HG02981 (cell line): ENCODE measurements around the gene MARVELD2.
"Not testable (repeated sequence)": the region's sequence is repeated elsewhere in the genome, so short reads cannot be mapped to it uniquely, and the experiment has no call there.

Source experiments
- ATAC-seq: cut with Tn5 transposase; IDR thresholded peaks from one replicate; pipeline ENCODE4 v1.9.1; 2021; ENCODE audit warnings: mild to moderate bottlenecking, moderate library complexity; ENCODE audit not compliant: unreplicated experiment

Gene MARVELD2

GRCh38 chr5:69414885-69415583 lies at the start of gene MARVELD2:
Gene MARVELD2 (plus strand): TSS chr5:69415116. CDS start chr5:69419386, 4,270 bp downstream.
- peak; percentile 43 for ATAC-seq

DNA sequence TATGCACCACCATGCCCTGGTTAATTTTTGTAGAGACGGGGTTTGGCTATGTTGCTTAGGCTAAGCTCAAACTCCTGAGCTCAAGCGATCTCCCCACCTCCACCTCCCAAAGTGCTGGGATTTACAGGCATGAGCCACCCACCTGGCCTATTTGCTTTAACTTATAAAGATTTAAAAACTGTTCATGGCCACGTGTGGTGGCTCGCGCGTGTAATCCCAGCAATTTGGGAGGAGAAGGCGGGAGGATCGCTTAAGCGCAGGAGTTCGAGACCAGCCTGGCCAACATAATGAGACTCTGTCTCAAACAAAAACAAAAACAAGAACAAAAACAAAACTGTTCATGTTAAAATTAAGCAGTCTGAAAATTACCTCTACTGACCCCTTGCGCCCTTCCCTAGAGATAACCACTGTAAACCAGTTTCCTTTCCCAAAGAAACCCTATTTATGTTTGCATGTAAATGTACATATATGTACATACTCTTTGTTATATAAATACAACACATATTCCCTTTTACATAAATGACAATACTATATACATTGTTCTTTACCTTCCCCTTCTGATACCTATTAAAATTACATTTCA lies 47.1 kb upstream of the MARVELD2 start:
- no peak for ATAC-seq

DNA sequence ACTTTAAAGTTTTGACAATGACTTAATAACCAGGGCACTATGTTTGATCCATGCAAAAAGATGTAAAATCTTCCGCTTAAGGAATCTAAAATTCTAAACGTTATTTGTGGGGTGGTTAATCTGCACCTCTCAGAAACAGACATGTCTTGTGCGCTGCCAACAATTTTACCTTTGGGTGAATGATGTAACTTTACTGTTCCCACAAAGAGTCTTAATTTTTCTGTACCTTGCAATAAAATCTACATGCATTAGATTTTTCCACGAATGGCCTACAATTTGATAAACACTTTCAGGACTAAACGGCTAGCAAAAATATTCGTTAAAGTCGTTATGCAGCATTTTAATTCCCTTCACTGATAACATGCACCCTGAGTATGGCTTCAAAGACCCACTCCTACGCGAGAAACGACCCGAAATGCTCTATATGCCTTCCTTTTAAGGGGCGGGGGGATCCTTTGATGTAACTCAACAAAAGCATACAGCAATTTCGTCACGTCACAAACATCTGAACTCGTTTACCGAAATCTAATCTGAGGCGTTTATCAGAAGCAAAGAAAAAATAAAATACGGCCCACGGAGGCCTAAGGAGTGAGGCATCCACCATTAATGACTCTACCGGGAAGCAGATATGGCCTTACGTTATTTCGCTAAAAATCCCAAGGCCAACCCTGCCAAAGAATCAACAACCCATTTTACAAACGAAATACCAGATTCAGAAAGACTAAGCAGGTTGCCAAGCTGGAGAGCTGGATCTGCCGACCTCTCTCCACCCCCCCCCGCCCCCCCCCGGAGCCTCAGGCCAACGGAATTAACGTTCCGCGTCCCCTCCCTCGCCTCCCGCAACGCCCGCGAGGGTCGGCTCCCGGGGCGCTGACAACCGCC lies 46.2 kb upstream of the MARVELD2 start:
- peak; percentile 0 for ATAC-seq

- peak; percentile 93 for ATAC-seq
Observed at GRCh38 chr5:69369340-69370121, 45.4 kb upstream of the MARVELD2 start, which contains the start of the genes AK6, RAD17 and TAF9. Gene AK6 (minus strand): TSS chr5:69369520. CDS start chr5:69369490, 30 bp downstream. Gene RAD17 (plus strand): TSS chr5:69369818. CDS start chr5:69372209, 2,391 bp downstream. Gene TAF9 (minus strand): TSS chr5:69369520. CDS start chr5:69365737, 3,783 bp downstream.

DNA sequence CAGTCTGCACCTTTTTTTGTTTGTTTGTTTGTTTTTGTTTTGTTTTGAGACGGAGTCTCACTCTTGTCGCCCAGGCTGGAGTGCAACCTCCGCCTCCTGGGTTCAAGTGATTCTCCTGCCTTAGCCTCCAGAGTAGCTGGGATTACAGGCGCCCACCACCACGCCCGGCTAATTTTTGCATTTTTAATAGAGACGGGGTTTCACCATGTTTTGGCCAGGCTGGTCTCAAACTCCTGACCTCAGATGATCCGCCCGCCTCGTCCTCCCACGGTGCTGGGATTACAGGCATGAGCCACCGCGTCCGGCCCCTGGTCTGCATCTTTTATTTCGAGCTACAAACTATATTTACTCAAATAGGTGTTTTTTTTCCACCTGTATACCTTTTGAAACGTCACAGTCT lies 44.6 kb upstream of the MARVELD2 start:
- ATAC-seq: not testable (repeated sequence)

DNA sequence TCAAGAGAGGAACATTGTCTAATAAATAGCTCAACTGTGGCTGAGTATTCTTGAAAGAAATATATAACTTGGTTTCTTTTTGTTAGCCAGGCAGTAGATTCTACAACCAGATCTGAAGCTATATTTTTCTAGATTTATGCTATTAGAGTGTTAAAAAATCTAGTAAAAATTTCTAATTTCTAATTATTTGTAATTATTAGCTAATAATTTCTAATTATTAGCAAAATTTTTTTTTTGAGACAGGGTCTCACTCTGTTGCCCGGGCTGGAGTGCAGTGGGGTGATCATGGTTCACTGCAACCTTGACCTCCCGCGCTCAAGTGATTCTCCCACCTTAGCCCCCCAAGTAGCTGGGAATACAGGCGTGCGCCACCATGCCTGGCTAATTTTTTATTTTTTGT lies 42.5 kb upstream of the MARVELD2 start:
- no peak for ATAC-seq

DNA sequence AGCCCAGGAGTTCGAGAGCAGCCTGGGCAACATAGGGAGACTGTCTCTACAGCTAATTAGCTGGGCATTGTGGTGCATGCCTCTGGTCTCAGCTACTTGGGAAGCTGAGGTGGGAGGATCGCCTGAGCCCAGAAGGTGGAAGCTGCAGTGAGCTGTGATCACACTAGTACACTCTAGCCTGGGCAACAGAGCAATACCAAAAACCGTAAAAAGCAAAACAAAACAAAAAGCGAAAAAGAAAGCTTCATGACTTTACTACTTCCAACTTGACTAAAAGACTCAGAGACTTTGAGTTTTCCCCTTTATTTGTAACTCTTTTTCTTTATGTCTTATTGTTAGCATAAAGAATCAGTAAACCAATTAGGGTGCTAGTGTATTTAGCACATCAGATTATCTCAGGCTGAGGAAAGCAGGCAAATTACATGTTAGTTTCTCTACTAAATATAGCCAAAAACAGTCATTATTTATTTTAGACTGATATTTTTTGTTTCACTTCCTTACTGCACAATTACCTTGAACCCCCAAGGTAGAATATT lies 39.9 kb upstream of the MARVELD2 start:
- ATAC-seq: peak; percentile 66

GRCh38 chr5:69378376-69378775 lies 36.5 kb upstream of the MARVELD2 start:
- ATAC-seq: no peak

GRCh38 chr5:69404659-69405330 lies 10.1 kb upstream of the MARVELD2 start:
- ATAC-seq: no peak

- ATAC-seq: no peak
Observed at GRCh38 chr5:69415584-69415958, 655 bp downstream of the MARVELD2 start.

DNA sequence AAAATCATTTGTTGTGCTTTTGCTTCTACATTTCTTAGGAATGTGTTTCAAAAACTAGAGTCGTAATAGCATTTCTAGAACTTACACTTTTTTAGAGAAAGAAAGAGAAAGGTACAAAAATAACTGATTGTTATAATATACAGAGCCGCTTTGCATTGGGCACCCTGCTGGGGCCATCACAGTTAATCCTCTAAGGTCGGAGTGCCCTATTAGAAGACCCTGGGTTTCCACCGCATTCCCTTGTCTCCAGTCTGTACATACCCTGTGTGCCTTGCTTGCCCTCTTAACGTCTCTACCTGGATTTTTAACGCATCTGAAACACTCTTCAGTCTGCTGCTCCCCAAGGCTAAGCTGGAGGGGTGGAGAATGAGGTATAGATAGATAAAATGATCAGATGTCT lies 1.3 kb downstream of the MARVELD2 start:
- ATAC-seq: no peak

DNA sequence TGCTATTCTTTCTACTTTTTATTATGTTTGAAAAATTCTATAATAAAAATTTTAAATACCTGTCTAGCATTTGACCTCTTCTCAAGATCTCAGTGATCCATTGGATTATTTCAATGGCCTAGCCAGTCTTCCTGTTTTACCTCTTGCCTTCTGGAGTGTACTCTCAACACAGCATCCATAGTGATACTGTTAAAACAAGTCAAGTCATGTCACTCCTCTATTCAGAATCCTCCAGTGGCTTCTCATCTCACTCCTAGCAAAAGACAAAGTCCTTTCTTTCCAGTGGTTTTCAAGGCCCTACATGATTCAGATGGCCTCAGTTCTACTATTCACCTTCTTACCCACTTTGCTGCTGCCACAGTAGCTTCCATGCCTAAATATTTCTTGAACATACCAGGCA lies 1.8 kb downstream of the MARVELD2 start:
- ATAC-seq: no peak

DNA sequence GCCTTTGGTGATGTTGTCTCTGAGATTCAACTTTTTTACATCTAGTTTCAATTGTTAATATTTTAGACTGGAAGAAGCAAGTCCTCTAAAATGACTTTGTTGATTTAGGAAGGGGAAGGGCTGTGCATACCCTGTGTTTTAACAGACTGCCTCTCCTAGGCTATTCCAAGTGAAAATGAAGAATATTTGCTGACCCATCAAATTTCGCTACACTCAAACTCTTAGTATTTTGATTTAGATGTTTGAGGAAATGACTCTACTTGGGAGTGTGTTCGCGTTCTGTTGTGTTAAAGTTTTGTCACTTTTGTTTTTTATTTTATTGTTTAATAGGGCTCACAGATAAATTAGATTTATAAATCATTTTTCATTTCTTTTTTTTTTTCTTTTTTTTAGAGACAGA lies 3.6 kb downstream of the MARVELD2 start:
- ATAC-seq: no peak

- no peak for ATAC-seq
Observed at GRCh38 chr5:69431424-69432303, 16.7 kb downstream of the MARVELD2 start.

- peak; percentile 75 for ATAC-seq
Observed at GRCh38 chr5:69432412-69433206, 17.7 kb downstream of the MARVELD2 start.

DNA sequence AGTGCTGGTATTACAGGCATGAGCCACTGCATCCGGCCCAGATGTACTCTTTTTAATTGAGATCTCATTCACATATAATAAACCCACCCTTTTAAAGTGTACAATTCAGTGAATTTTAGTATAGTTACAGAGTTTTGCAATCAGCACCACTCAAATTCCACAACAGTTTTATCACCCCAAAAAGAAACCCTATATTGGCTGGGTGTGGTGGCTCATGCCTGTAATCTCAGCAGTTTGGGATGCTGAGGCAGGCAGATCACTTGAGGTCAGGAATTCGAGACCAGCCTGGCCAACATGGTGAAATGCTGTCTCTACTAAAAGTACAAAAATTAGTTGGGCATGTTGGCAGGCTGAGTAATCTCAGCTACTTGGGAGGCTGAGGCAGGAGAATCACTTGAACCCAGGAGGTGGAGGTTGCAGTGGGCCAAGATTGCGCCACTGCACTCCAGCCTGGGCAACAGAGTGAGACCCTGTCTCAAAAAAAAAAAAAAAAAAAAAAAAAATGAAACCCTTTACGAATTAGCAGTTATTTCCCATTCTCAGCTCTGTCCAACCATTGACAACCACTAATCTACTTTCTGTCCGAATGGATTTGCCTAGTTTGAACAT lies 20.5 kb downstream of the MARVELD2 start:
- not testable (repeated sequence) for ATAC-seq

DNA sequence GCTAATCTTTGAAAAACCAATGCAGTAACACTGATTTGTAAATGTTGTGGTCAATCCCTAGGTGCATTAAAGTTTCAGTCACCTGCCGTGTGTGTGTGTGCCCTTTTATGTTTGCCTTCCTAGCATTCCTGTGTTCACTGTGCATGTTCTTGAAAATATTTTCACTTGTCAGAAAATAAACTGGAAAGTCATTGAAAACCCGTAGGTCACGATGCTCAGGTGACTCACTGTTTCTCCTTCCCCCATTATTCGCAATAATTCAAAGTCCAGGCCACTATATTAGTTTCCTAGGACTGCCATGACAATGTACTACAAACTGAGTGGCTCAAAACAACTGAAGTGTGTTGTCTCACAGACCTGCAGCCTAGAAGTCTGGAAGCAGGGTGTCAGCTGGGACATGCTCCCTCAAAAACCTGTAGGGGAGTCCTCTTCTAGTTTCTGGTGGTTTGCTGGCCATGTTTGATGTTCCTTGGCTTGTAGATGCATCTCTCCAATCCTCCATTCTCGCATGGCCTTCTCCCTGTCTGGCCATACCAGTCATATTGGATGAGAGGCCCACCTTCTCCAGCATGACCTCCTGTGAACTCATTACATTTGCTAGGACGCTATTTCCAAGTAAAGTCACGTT lies 29.3 kb downstream of the MARVELD2 start:
- no peak for ATAC-seq
